ENCODE measurements around the gene ALDH1L1.

The ALDH1L1 gene

GRCh38 chr3:126132751-126133511 is 47.5 kb downstream of the ALDH1L1 start:
- no peak for DNase-seq

- no peak for DNase-seq
Measured at GRCh38 chr3:126131881-126132750, 48.3 kb downstream of the ALDH1L1 start.

DNA sequence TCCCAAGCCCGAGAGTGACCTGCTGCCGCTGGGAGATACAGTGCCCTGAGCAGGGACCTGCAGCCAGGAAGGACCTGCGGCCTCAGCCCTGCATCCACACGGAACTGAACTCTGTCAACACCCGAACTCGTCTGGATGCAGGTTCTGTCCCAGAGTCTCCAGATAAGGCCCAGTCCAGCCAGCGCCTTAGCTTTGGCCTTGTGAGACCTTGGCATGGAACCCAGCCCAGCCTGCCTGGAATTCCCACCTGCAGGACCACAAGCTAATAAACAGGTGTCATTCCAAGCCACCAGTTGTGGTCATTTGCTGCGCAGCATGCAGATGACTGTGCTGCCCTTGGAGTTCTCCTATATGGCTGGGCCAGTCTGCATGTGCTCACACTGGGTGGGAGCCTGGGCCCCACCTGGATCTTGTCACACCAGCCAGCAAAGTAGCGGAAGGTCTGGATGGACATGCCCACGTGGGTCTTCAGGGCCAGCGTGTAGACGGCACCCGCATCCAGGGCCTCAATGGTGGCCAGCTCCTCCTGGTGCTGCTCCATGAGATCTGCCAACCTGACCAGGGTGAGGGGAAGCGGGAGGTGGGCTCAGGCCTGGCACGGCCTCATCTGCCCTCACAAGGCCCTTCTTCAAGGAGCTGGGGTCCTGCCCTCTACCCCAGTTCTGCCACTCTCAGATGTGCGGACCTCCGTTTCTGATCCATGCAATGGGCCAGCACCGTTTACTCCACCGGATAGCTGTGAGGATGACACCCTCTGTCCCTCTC is 49.2 kb downstream of the ALDH1L1 start:
- no peak for DNase-seq

GRCh38 chr3:126130081-126130855 is 50.1 kb downstream of the ALDH1L1 start:
- no peak for DNase-seq

DNA sequence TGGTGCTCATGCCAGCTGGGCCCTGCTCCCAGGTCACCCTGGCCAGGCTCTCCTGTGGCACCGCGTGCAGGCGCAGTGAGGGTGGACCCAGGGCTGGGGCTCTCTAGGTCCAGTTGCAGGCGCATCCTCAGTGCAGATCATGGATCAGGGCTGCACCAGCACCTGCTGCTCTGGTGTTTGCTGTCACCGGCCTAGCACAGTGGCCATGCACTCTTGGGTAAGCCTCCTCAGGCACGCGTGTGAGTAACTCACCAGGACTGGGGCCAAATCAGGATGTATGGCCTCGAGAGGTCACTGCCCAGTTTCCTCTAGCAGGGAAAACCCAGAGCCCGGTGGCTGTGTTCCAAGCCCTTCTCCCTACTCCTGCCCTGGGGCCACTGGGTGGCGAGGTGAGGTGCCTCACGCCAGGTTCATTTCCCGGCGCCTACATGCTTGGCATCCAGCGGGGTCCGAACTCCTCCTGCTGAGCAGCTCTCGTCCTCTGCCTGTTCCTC is 50.9 kb downstream of the ALDH1L1 start:
- DNase-seq: peak; percentile 14

GRCh38 chr3:126128504-126129397 is 51.6 kb downstream of the ALDH1L1 start:
- DNase-seq: no peak

GRCh38 chr3:126127904-126128303 is 52.5 kb downstream of the ALDH1L1 start:
- DNase-seq: no peak

- no peak for DNase-seq
Measured at GRCh38 chr3:126127452-126127851, 52.9 kb downstream of the ALDH1L1 start.

DNA sequence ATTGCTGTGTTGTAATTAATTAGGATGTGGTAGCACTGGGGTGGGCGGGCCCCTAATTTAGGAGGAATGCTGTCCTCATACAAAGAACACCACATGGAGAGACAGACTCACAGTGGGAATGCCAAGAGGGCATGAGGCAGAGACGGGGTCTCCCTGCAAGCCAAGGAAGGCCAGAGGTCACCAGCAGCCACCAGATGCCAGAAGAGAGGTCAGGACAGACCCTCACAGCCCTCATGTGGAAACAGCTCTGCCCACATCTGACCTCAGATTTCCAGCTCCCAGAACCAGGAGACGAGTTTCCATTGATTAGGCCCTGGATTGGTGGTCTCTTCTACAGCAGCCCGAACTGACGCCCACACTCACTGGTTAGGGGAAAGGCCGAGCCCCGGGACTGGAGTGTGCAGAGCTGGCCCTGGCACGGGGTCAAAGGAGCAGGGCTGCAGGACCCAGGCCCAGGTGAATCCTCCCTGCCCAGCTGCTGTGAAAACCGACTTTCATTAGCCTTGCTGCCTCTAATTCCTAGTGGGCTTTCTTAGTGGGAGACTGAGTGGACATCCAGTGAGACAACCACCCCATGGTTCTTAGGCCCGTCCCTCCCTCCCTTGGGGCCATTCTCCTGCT is 53.5 kb downstream of the ALDH1L1 start:
- DNase-seq: no peak

GRCh38 chr3:126126286-126126685 is 54.1 kb downstream of the ALDH1L1 start:
- no peak for DNase-seq

DNA sequence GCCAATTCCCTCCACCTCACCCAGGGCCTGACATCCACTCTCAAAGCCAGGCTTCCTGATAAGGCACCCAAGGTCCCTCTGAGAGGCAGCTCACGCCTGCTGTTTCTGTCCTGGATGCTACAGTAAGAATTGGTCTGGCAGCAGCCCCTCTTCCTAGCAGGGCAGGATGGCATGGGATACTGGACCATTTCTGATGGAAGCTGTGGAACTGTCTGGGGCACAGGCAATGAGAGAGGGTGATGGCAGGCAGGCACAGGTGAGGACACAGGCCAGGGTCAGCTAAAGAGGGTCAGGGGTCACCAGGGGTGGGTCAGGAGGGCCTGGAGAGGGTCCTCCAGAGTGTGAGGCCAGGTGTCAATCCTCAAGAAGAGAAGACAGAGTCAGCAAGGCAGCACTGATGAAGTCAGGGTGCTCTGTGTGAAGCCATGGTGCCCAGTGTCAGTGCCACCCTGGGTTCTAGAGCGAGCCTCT is 54.6 kb downstream of the ALDH1L1 start:
- DNase-seq: no peak

GRCh38 chr3:126125341-126125740 is 55.0 kb downstream of the ALDH1L1 start:
- DNase-seq: no peak

- no peak for DNase-seq
Measured at GRCh38 chr3:126124896-126125295, 55.5 kb downstream of the ALDH1L1 start.

GRCh38 chr3:126124148-126124868 is 56.1 kb downstream of the ALDH1L1 start:
- no peak for DNase-seq

DNA sequence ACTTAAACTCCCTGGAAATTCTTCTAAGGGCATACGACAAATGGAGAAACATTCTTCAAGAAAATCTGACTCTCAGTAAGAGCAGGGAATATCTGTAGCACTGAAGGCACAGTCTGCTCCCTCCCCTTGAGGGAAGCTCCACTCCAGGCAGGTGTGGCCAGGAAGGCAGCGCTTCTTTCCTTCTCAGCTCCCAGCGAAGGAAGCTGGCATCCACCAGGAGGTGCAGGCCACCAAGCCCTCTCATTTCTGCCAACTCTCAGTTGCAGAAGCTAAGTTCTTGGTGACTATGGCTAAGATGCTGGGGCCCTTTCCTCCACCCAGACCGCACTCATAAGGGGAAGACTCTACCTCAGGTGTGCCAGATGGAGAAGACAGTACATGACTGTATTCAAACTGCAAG is 58.8 kb downstream of the ALDH1L1 start:
- DNase-seq: no peak

GRCh38 chr3:126121074-126121473 is 59.3 kb downstream of the ALDH1L1 start:
- DNase-seq: no peak

GRCh38 chr3:126119976-126120375 is 60.4 kb downstream of the ALDH1L1 start:
- DNase-seq: no peak

- no peak for DNase-seq
Measured at GRCh38 chr3:126119008-126119675, 61.2 kb downstream of the ALDH1L1 start.

- no peak for DNase-seq
Measured at GRCh38 chr3:126118591-126118990, 61.8 kb downstream of the ALDH1L1 start.
